ENCODE measurements around the gene SPIRE1.

DNA sequence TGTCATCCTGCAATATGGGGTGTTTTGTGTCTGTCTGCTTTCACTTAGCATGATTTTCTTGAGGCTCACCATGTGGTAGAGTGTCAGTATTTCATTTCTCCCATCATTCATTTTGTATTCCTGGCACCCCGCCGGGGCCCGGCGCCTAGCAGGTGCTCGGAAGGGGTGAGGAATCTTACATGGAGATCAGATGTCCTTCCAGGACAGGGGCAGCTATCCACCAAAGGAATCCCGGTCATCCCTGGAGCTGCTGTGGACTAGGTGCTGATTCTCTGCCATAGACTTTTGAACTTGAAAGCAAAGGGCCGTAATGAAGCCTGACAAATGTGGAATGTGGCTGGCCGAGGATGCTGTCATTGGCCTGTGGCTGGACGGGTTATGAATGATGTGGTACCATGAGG lies 247.8 kb downstream of the SPIRE1 start:
- TF ChIP-seq POLR2A (IDR thresholded peaks at IDR 0.05) (no peak), EP300 (IDR thresholded peaks at IDR 0.05) (no peak)
- TF ChIP-seq, protein P1, sequence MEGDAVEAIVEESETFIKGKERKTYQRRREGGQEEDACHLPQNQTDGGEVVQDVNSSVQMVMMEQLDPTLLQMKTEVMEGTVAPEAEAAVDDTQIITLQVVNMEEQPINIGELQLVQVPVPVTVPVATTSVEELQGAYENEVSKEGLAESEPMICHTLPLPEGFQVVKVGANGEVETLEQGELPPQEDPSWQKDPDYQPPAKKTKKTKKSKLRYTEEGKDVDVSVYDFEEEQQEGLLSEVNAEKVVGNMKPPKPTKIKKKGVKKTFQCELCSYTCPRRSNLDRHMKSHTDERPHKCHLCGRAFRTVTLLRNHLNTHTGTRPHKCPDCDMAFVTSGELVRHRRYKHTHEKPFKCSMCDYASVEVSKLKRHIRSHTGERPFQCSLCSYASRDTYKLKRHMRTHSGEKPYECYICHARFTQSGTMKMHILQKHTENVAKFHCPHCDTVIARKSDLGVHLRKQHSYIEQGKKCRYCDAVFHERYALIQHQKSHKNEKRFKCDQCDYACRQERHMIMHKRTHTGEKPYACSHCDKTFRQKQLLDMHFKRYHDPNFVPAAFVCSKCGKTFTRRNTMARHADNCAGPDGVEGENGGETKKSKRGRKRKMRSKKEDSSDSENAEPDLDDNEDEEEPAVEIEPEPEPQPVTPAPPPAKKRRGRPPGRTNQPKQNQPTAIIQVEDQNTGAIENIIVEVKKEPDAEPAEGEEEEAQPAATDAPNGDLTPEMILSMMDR (IDR thresholded peaks at IDR 0.05) = no peak
